Sigmoid colon (tissue), 4 donors: Measurements from ENCODE around the gene FAM240A.

ENCODE experiments used
- EP300 ChIP-seq, 4 donors: sonication (generic); formaldehyde crosslinking; IDR thresholded peaks; one replicate each; pipeline ENCODE4 v1.6.1; 2017; ENCODE audit warnings: antibody characterized with exemption in 4 of 4
- POLR2A ChIP-seq, 2 donors: fragments of 450-650 bp; IDR thresholded peaks; one replicate each; pipeline ENCODE4 v1.6.1; 2016; ENCODE audit warnings: antibody characterized with exemption in 2 of 2, mild to moderate bottlenecking in 2 of 2, moderate library complexity in 2 of 2

DNA sequence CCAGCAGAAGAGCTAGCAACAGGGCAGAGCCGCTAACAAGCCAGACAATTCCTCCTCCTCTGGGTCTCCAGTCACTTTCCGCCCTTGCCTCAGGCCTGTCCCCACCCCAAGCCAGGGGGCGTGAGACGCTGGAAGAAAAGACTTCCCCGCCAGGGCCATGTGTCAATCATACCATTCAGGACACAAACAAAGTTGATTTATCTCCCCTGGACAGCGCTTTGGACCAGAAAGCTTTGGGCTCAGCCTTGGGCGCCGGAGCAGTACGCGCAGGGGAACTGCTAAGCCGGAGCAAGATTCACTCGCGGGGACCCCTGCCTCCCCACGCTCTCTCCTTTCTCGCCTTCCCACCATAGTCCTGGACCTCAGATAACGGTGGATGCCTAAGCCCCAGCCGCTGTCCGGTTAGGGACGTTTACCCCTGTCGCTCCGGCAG is 46.7 kb upstream of the FAM240A start:
- TF ChIP-seq EP300 (IDR thresholded peaks at IDR 0.05) (no peak), POLR2A (IDR thresholded peaks at IDR 0.05) (no peak)
